Measurements from ENCODE around the gene ZNF207. TPM values are rescaled to one million over a fixed set of nuclear protein-coding genes. Genes with fewer than 3 reads are reported as not detected.
"Not testable (repeated sequence)": the region's sequence is repeated elsewhere in the genome, so short reads cannot be mapped to it uniquely, and the experiment has no call there.

ZNF207 gene
- total RNA-seq, 1 donor from 2014 or later = 304 TPM

DNA sequence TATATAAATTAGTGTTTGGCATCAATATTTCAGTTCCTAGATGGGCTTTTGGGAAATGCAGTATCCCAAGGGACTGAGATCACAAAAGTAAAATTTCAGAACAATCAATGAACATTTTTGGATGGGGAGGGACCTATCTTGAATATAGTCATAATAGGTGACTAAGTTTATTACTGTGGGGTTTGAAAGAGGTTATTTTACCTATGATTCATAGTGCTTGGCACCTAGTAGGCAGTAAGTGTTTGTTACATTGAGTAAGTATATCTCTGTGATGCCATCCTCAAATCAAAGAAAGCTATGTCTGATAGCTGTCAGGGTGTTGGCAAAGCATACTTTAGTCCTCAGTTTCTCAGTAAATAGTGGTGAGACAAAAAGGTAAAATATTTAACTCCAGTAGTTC lies 36.9 kb downstream of the ZNF207 start:
- H3K4me3 ChIP-seq = no peak overlapping the region
- H3K27me3 ChIP-seq = no peaks in the 10 kb centered on the region
- peaks cover 7% of the 10 kb centered on the region for H3K36me3 Mint-ChIP-seq
- H3K4me1 ChIP-seq = no peaks in the 10 kb centered on the region
- H3K9me3 Mint-ChIP-seq = no peaks in the 10 kb centered on the region
- no peaks in the 10 kb centered on the region for H3K79me2 ChIP-seq (ENCODE audit: low read depth)
- H3K9ac ChIP-seq = no peak overlapping the region
- H3K4me3 Mint-ChIP-seq = no peak overlapping the region
- no peaks in the 10 kb centered on the region for H3K36me3 ChIP-seq
- H2AFZ ChIP-seq (replicated peaks) = no peak overlapping the region
- H4K20me1 ChIP-seq (ENCODE audit: low read depth) = no peaks in the 10 kb centered on the region
- peaks cover 32% of the 10 kb centered on the region for H3F3A ChIP-seq (ENCODE audit: low read depth)
- H3K4me1 Mint-ChIP-seq = no peaks in the 10 kb centered on the region
- H3K4me2 ChIP-seq = no peak overlapping the region
- no peak overlapping the region for H3K27ac Mint-ChIP-seq
- no peak for DNase-seq (ENCODE audit: low spot score)
- H3K27ac ChIP-seq = no peak overlapping the region
- TF ChIP-seq, protein P1, sequence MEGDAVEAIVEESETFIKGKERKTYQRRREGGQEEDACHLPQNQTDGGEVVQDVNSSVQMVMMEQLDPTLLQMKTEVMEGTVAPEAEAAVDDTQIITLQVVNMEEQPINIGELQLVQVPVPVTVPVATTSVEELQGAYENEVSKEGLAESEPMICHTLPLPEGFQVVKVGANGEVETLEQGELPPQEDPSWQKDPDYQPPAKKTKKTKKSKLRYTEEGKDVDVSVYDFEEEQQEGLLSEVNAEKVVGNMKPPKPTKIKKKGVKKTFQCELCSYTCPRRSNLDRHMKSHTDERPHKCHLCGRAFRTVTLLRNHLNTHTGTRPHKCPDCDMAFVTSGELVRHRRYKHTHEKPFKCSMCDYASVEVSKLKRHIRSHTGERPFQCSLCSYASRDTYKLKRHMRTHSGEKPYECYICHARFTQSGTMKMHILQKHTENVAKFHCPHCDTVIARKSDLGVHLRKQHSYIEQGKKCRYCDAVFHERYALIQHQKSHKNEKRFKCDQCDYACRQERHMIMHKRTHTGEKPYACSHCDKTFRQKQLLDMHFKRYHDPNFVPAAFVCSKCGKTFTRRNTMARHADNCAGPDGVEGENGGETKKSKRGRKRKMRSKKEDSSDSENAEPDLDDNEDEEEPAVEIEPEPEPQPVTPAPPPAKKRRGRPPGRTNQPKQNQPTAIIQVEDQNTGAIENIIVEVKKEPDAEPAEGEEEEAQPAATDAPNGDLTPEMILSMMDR (IDR thresholded peaks at IDR 0.05) = no peak
- TF ChIP-seq EZH2phosphoT487 (IDR thresholded peaks at IDR 0.05) (no peak), EZH2 (IDR thresholded peaks at IDR 0.05) (no peak)
- peaks cover 2% of the 10 kb centered on the region for H3K27me3 Mint-ChIP-seq (ENCODE audit: insufficient read depth, low read depth)
- H3K9me3 ChIP-seq (ENCODE audit: low read depth) = no peaks in the 10 kb centered on the region

DNA sequence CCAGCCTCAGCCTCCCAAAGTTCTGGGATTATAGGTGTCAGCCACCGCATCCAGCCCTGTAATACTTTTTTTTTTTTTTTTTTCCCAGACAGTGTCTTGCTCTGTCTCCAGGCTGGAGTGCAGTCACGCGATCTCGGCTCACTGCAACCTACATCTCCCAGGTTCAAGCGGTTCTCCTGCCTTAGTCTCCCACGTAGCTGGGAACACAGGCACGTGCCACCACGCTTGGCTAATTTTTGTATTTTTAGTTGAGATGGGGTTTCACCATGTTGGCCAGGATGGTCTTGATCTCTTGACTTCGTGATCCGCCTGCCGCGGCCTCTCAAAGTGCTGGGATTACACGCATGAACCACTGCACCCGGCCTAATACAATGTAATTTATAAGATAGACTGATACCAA lies 38.2 kb downstream of the ZNF207 start:
- H2AFZ ChIP-seq (replicated peaks); H3K4me2 ChIP-seq; H3K27ac ChIP-seq; H3K4me3 Mint-ChIP-seq; H3K9me3 ChIP-seq (ENCODE audit: low read depth); H3K36me3 Mint-ChIP-seq; DNase-seq (ENCODE audit: low spot score); H3K4me1 ChIP-seq; H3K4me3 ChIP-seq; H3K27me3 ChIP-seq; H3K27ac Mint-ChIP-seq; H3K9me3 Mint-ChIP-seq; H3K79me2 ChIP-seq (ENCODE audit: low read depth); H3K9ac ChIP-seq; H4K20me1 ChIP-seq (ENCODE audit: low read depth); H3K27me3 Mint-ChIP-seq (ENCODE audit: insufficient read depth, low read depth); H3K36me3 ChIP-seq; H3K4me1 Mint-ChIP-seq: not testable (repeated sequence)
- peaks cover 22% of the 10 kb centered on the region for H3F3A ChIP-seq (ENCODE audit: low read depth)

DNA sequence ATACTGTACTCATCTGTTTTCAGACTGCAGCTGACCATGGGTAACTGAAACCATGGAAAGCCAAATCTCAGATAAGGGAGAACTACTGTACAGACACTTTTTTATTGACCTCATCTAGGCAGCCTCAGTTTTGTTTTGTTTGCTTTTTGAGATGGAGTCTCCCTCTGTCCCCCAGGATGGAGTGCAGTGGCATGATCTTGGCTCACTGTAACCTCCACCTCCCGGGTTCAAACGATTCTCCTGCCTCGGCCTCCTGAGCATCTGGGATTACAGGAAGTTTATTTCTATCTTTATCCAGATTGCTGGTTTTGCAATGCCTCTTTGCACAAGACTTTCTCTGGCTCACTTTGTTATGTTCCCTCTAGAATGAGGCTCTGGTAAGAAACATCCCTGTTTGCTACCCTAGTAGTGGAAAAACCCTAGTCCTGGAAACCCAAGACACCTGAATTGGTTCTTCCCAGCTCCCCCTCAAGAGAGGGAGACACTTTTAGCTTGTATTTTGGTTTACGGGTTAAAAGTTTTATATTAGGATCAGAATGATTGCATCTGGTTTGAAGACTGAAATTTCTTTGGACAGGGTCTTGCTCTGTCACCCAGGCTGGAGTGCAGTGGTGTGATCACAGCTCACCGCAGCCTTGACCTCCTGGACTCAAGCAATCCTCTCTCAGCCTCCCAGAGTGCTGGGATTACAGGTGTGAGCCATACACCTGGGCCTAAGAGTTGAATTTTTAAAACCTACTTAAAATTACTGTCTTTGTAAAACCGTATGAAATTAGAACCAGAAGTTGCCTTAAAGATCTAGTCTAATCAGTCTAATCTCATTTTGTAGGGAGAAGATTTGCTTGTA lies 38.9 kb downstream of the ZNF207 start:
- H3K36me3 ChIP-seq = no peaks in the 10 kb centered on the region
- no peak overlapping the region for H3K9ac ChIP-seq
- no peak overlapping the region for H3K27ac ChIP-seq
- H3K4me3 ChIP-seq = no peak overlapping the region
- H2AFZ ChIP-seq (replicated peaks) = no peak overlapping the region
- peaks cover 2% of the 10 kb centered on the region for H3K27me3 Mint-ChIP-seq (ENCODE audit: insufficient read depth, low read depth)
- peaks cover 2% of the 10 kb centered on the region for H3K9me3 Mint-ChIP-seq
- peaks cover 7% of the 10 kb centered on the region for H3K36me3 Mint-ChIP-seq
- no peaks in the 10 kb centered on the region for H3K4me1 ChIP-seq
- no peak overlapping the region for H3K27ac Mint-ChIP-seq
- H3K79me2 ChIP-seq (ENCODE audit: low read depth) = no peaks in the 10 kb centered on the region
- DNase-seq (ENCODE audit: low spot score) = no peak
- no peaks in the 10 kb centered on the region for H3K27me3 ChIP-seq
- no peaks in the 10 kb centered on the region for H3K4me1 Mint-ChIP-seq
- no peaks in the 10 kb centered on the region for H3K9me3 ChIP-seq (ENCODE audit: low read depth)
- H3K4me3 Mint-ChIP-seq = no peak overlapping the region
- no peak for TF ChIP-seq EZH2 (IDR thresholded peaks at IDR 0.05)
- TF ChIP-seq EZH2phosphoT487 (IDR thresholded peaks at IDR 0.05) = no peak
- TF ChIP-seq, protein P1 (IDR thresholded peaks at IDR 0.05) = no peak
- H4K20me1 ChIP-seq (ENCODE audit: low read depth) = no peaks in the 10 kb centered on the region
- H3F3A ChIP-seq (ENCODE audit: low read depth) = peaks cover 18% of the 10 kb centered on the region
- H3K4me2 ChIP-seq = no peak overlapping the region

DNA sequence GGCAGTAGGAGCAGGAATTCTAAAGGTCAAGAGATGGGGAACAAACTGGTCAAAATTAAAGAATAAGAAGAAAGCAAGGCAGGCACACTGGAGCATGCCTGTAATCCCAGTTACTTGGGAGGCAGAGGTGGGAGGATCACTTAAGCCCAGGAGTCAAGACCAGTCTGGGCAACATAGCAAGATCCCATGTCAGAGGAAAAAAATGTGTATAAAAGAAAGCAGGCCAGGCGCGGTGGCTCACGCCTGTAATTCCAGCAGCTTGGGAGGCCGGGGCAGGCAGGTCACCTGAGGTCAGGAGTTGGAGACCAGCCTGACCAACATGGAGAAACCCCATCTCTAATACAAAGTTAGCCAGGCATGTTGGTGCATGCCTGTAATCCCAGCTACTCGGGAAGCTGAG lies 43.9 kb downstream of the ZNF207 start:
- Mint-ChIP-seq H3K9me3 (peaks cover 3% of the 10 kb centered on the region), H3K27ac (peak overlapping the region; percentile 76), H3K36me3 (peaks cover 9% of the 10 kb centered on the region), H3K4me3 (peak overlapping the region; percentile 8), H3K27me3 (ENCODE audit: insufficient read depth, low read depth) (peaks cover 2% of the 10 kb centered on the region), H3K4me1 (no peaks in the 10 kb centered on the region)
- Histone ChIP-seq H3K27me3 (no peaks in the 10 kb centered on the region), H3K9me3 (ENCODE audit: low read depth) (no peaks in the 10 kb centered on the region), H2AFZ (replicated peaks) (no peak overlapping the region), H3K79me2 (ENCODE audit: low read depth) (no peaks in the 10 kb centered on the region), H3K36me3 (no peaks in the 10 kb centered on the region), H3K4me3 (no peak overlapping the region), H3K9ac (no peak overlapping the region), H3F3A (ENCODE audit: low read depth) (peaks cover 22% of the 10 kb centered on the region), H3K27ac (no peak overlapping the region), H3K4me2 (no peak overlapping the region), H3K4me1 (no peaks in the 10 kb centered on the region), H4K20me1 (ENCODE audit: low read depth) (no peaks in the 10 kb centered on the region)
- no peak for DNase-seq (ENCODE audit: low spot score)
- TF ChIP-seq, protein P1 (IDR thresholded peaks at IDR 0.05) = no peak
- TF ChIP-seq EZH2 (IDR thresholded peaks at IDR 0.05) (no peak), EZH2phosphoT487 (IDR thresholded peaks at IDR 0.05) (no peak)

All from neural progenitor cell (in vitro differentiated cells).